Measurements from ENCODE around the gene ABO. TPM values are rescaled to one million over a fixed set of nuclear protein-coding genes. Genes with fewer than 3 reads are reported as not detected.
"Not testable (repeated sequence)": the region's sequence is repeated elsewhere in the genome, so short reads cannot be mapped to it uniquely, and the experiment has no call there.

The ABO gene
- total RNA-seq, 1 experiment from 2014 or later: 0.37 TPM

DNA sequence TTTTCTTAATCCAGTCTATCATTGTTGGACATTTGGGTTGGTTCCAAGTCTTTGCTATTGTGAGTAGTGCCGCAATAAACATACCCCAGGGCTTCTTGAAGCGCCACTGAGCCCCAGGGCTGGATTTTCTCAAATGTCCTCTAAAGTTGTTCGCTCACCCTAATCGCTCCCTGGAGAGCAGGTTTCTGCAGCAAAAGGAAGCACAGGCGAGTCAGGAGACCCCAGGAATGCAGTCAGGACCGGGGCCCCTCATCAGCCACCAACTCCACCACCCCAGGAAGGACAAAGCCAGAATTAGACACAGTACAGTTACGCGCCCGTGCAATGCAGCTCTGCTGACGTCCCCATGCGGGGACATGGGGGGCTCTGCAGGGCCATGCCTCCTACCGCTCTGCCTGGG is 50.2 kb downstream of the ABO start:
- Histone ChIP-seq H3K4me1 (ENCODE audit: insufficient read depth, low read length) (no peaks in the 10 kb centered on the region), H2BK15ac (ENCODE audit: low read depth, low read length) (no peak overlapping the region), H3K27ac (ENCODE audit: insufficient read length, low read depth, low read length) (no peak overlapping the region), H3T11ph (ENCODE audit: low read length) (no peak overlapping the region), H3K23me2 (ENCODE audit: insufficient read length, low read depth, low read length, poor library complexity, severe bottlenecking) (no peaks in the 10 kb centered on the region), H3K23ac (ENCODE audit: insufficient read length, low read depth, low read length) (no peak overlapping the region), H3K4ac (ENCODE audit: low read depth, low read length) (no peak overlapping the region), H2BK5ac (ENCODE audit: insufficient read length, low read length) (no peak overlapping the region), H3K9me3 (ENCODE audit: control insufficient read depth, low read depth, low read length) (no peaks in the 10 kb centered on the region), H3K9ac (ENCODE audit: extremely low read depth, insufficient read length, low read length) (no peak overlapping the region), H2BK20ac (ENCODE audit: low read depth, low read length, poor library complexity, severe bottlenecking) (no peak overlapping the region), H3K14ac (ENCODE audit: insufficient read depth, low read length) (no peak overlapping the region), H2AK5ac (ENCODE audit: insufficient read length, low read length) (no peak overlapping the region), H3K27me3 (ENCODE audit: insufficient read depth, low read length) (no peaks in the 10 kb centered on the region; the same call in 1 of the 2 replicates), H3K79me2 (ENCODE audit: insufficient read depth, low read length) (no peaks in the 10 kb centered on the region), H4K91ac (ENCODE audit: insufficient read length, low read depth, low read length) (no peak overlapping the region), H3K4me2 (ENCODE audit: insufficient read depth, insufficient read length, low read length) (no peak overlapping the region), H3K79me1 (ENCODE audit: insufficient read depth, low read depth, low read length, poor library complexity, severe bottlenecking) (no peaks in the 10 kb centered on the region), H4K20me1 (ENCODE audit: control insufficient read depth, insufficient read depth, insufficient read length) (no peaks in the 10 kb centered on the region), H3K56ac (ENCODE audit: insufficient read length, low read depth, low read length) (no peak overlapping the region), H2BK12ac (ENCODE audit: insufficient read length, low read depth, low read length) (no peak overlapping the region), H4K5ac (ENCODE audit: insufficient read length, low read depth, low read length) (no peak overlapping the region), H4K8ac (replicated peaks; ENCODE audit: insufficient read length, low read depth, low read length) (no peak overlapping the region), H2BK120ac (ENCODE audit: low read depth, low read length, poor library complexity, severe bottlenecking) (no peak overlapping the region), H2AFZ (ENCODE audit: low read length) (no peak overlapping the region), H3K18ac (ENCODE audit: insufficient read length, low read depth, low read length) (no peak overlapping the region)
- Mint-ChIP-seq H3K27me3 (ENCODE audit: low read depth) (peaks cover 73% of the 10 kb centered on the region), H3K4me3 (no peak overlapping the region), H3K9me3 (peaks cover 0 to under 1% of the 10 kb centered on the region in 2 experiments; a peak in 1 of 5 replicates), H3K4me1 (peaks cover 0 to 8% of the 10 kb centered on the region in 2 experiments; a peak in 2 of 4 replicates), H3K36me3 (ENCODE audit: insufficient read depth in 1 of 3, low read depth in 3 of 3) (no peaks in the 10 kb centered on the region), H3K27ac (no peak overlapping the region)
- TF ChIP-seq, protein P1, sequence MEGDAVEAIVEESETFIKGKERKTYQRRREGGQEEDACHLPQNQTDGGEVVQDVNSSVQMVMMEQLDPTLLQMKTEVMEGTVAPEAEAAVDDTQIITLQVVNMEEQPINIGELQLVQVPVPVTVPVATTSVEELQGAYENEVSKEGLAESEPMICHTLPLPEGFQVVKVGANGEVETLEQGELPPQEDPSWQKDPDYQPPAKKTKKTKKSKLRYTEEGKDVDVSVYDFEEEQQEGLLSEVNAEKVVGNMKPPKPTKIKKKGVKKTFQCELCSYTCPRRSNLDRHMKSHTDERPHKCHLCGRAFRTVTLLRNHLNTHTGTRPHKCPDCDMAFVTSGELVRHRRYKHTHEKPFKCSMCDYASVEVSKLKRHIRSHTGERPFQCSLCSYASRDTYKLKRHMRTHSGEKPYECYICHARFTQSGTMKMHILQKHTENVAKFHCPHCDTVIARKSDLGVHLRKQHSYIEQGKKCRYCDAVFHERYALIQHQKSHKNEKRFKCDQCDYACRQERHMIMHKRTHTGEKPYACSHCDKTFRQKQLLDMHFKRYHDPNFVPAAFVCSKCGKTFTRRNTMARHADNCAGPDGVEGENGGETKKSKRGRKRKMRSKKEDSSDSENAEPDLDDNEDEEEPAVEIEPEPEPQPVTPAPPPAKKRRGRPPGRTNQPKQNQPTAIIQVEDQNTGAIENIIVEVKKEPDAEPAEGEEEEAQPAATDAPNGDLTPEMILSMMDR (conservative IDR thresholded peaks at IDR 0.05): no peak
- no CpG with 5 or more reads among the region's 12 CpGs for WGBS (ENCODE audit: extremely low coverage, insufficient read length, low lambda C conversion rate)
- DNase-seq: peak; percentile 17

GRCh38 chr9:133223159-133223756 is 51.7 kb downstream of the ABO start:
- H4K20me1 ChIP-seq (ENCODE audit: control insufficient read depth, insufficient read depth, insufficient read length); H3K4me3 Mint-ChIP-seq; H4K8ac ChIP-seq (replicated peaks; ENCODE audit: insufficient read length, low read depth, low read length); H3K23ac ChIP-seq (ENCODE audit: insufficient read length, low read depth, low read length); H3K14ac ChIP-seq (ENCODE audit: insufficient read depth, low read length); H3K4me1 ChIP-seq (ENCODE audit: insufficient read depth, low read length); H3K27ac ChIP-seq (ENCODE audit: insufficient read length, low read depth, low read length); H3T11ph ChIP-seq (ENCODE audit: low read length); H3K23me2 ChIP-seq (ENCODE audit: insufficient read length, low read depth, low read length, poor library complexity, severe bottlenecking); H3K27me3 ChIP-seq (ENCODE audit: insufficient read depth, low read length); H2BK5ac ChIP-seq (ENCODE audit: insufficient read length, low read length); H3K4me1 Mint-ChIP-seq; H4K91ac ChIP-seq (ENCODE audit: insufficient read length, low read depth, low read length); H2BK12ac ChIP-seq (ENCODE audit: insufficient read length, low read depth, low read length); H2AK5ac ChIP-seq (ENCODE audit: insufficient read length, low read length); H2AFZ ChIP-seq (ENCODE audit: low read length); H3K36me3 Mint-ChIP-seq (ENCODE audit: insufficient read depth in 1 of 3, low read depth in 3 of 3); H3K9ac ChIP-seq (ENCODE audit: extremely low read depth, insufficient read length, low read length); H3K79me1 ChIP-seq (ENCODE audit: insufficient read depth, low read depth, low read length, poor library complexity, severe bottlenecking); H2BK120ac ChIP-seq (ENCODE audit: low read depth, low read length, poor library complexity, severe bottlenecking); H3K4ac ChIP-seq (ENCODE audit: low read depth, low read length); H4K5ac ChIP-seq (ENCODE audit: insufficient read length, low read depth, low read length); H3K9me3 ChIP-seq (ENCODE audit: control insufficient read depth, low read depth, low read length); H3K56ac ChIP-seq (ENCODE audit: insufficient read length, low read depth, low read length); H2BK15ac ChIP-seq (ENCODE audit: low read depth, low read length); H3K79me2 ChIP-seq (ENCODE audit: insufficient read depth, low read length); H3K4me2 ChIP-seq (ENCODE audit: insufficient read depth, insufficient read length, low read length); H2BK20ac ChIP-seq (ENCODE audit: low read depth, low read length, poor library complexity, severe bottlenecking); H3K18ac ChIP-seq (ENCODE audit: insufficient read length, low read depth, low read length); H3K9me3 Mint-ChIP-seq: not testable (repeated sequence)
- H3K27ac Mint-ChIP-seq: peak overlapping the region in 1 of 3 experiments; percentile 53; a peak in 1 of 7 replicates
- WGBS (ENCODE audit: extremely low coverage, insufficient read length, low lambda C conversion rate): no CpG with 5 or more reads among the region's 13 CpGs
- peaks cover 75% of the 10 kb centered on the region for H3K27me3 Mint-ChIP-seq (ENCODE audit: low read depth)
- peak; percentile 46 for DNase-seq

Measured in H9 (cell line).